Activated CD8-positive, alpha-beta memory T cell treated with anti-CD3 and anti-CD28 coated beads for 4 hours (primary cell): ENCODE measurements around the gene ANKRD2.
"Not testable (repeated sequence)": the region's sequence is repeated elsewhere in the genome, so short reads cannot be mapped to it uniquely, and the experiment has no call there.

Experiments
- DNase-seq, 2 donors: peaks; one replicate each; pipeline ENCODE4 v3.0.0-alpha.2; 2020; ENCODE audit warnings: low read depth in 2 of 2

Gene ANKRD2

GRCh38 chr10:97571622-97572021, 957 bp upstream of the ANKRD2 start:
- DNase-seq = no peak

GRCh38 chr10:97573021-97573420, 442 bp downstream of the ANKRD2 start:
- DNase-seq = no peak

- no peak for DNase-seq
These were observed 1.1 kb downstream of the ANKRD2 start for GRCh38 chr10:97573672-97574071.

- DNase-seq = no peak
These were observed 2.0 kb downstream of the ANKRD2 start for GRCh38 chr10:97574374-97575126.

GRCh38 chr10:97575127-97575668, 2.6 kb downstream of the ANKRD2 start:
- no peak for DNase-seq

GRCh38 chr10:97576487-97576886, 3.9 kb downstream of the ANKRD2 start:
- DNase-seq = not testable (repeated sequence)

GRCh38 chr10:97577701-97578100, 5.1 kb downstream of the ANKRD2 start:
- no peak for DNase-seq

- DNase-seq = no peak
These were observed 5.7 kb downstream of the ANKRD2 start for GRCh38 chr10:97578171-97578844.

GRCh38 chr10:97580421-97581367, 8.1 kb downstream of the ANKRD2 start:
- DNase-seq = no peak

- DNase-seq = no peak
These were observed 9.6 kb downstream of the ANKRD2 start for GRCh38 chr10:97582169-97582568.

- DNase-seq = no peak
These were observed 10.9 kb downstream of the ANKRD2 start for GRCh38 chr10:97583476-97583875.

- DNase-seq = no peak
These were observed 11.7 kb downstream of the ANKRD2 start, which contains the start of gene HOGA1 for GRCh38 chr10:97584060-97584797. HOGA1 (plus strand) TSS chr10:97584389; CDS start chr10:97584704, 315 bp downstream.

- no peak for DNase-seq
These were observed 12.3 kb downstream of the ANKRD2 start for GRCh38 chr10:97584798-97585438.

- DNase-seq = no peak
These were observed 12.8 kb downstream of the ANKRD2 start for GRCh38 chr10:97585439-97585811.

GRCh38 chr10:97587183-97587582, 14.6 kb downstream of the ANKRD2 start:
- no peak for DNase-seq

- DNase-seq = no peak
These were observed 16.9 kb downstream of the ANKRD2 start, which contains the start of gene C10orf62 for GRCh38 chr10:97589479-97589878. C10orf62 (plus strand) TSS chr10:97589721; CDS start chr10:97589898, 177 bp downstream.

GRCh38 chr10:97590082-97590747, 17.6 kb downstream of the ANKRD2 start:
- no peak for DNase-seq

- DNase-seq = no peak
These were observed 18.3 kb downstream of the ANKRD2 start for GRCh38 chr10:97590748-97591495.

- DNase-seq = no peak
These were observed 20.8 kb downstream of the ANKRD2 start for GRCh38 chr10:97593421-97593820.
